ENCODE measurements around the gene BEST3. TPM values are rescaled to one million over a fixed set of nuclear protein-coding genes. Genes with fewer than 3 reads are reported as not detected.

BEST3 gene
- total and polyA plus RNA-seq, 2 experiments from 2014 or later: not detected

GRCh38 chr12:69633061-69633460 is 66.0 kb downstream of the BEST3 start:
- no peak for TF ChIP-seq CREB1 (CRISPR knock-in tag; IDR thresholded peaks at IDR 0.05; ENCODE audit: low read depth)
- peak; percentile 58 for TF ChIP-seq CTCF (conservative IDR thresholded peaks at IDR 0.05; ENCODE audit: low read depth in 2 of 2)
- peaks cover 4% of the 10 kb centered on the region; the same call in 1 of the 2 replicates for H3K4me1 ChIP-seq (ENCODE audit: insufficient read depth)
- no peaks in the 10 kb centered on the region for H3F3A ChIP-seq (replicated peaks; ENCODE audit: low read depth)
- H3K36me3 ChIP-seq (ENCODE audit: insufficient read depth): no peaks in the 10 kb centered on the region
- H3K79me2 ChIP-seq (replicated peaks; ENCODE audit: insufficient read depth): no peaks in the 10 kb centered on the region
- H2AFZ ChIP-seq: no peak overlapping the region
- H3K27me3 ChIP-seq (ENCODE audit: insufficient read depth): no peaks in the 10 kb centered on the region
- no peaks in the 10 kb centered on the region for H4K20me1 ChIP-seq (replicated peaks; ENCODE audit: insufficient read depth)
- H3K9me2 ChIP-seq (ENCODE audit: insufficient read depth): no peaks in the 10 kb centered on the region
- Mint-ChIP-seq H3K27me3 (ENCODE audit: insufficient read depth, low read depth, poor library complexity) (peaks cover 2% of the 10 kb centered on the region), H3K36me3 (ENCODE audit: low read depth) (no peaks in the 10 kb centered on the region), H3K27ac (no peak overlapping the region), H3K4me1 (peaks cover 7% of the 10 kb centered on the region), H3K4me3 (no peak overlapping the region), H3K9me3 (no peaks in the 10 kb centered on the region)
- H3K4me3 ChIP-seq: no peak overlapping the region
- ATAC-seq (peak; percentile 83), DNase-seq (ENCODE audit: low spot score) (peak; percentile 68)
- H3K4me2 ChIP-seq: no peak overlapping the region
- no peak overlapping the region for H3K27ac ChIP-seq (ENCODE audit: low read depth)

- H3K36me3 ChIP-seq (ENCODE audit: insufficient read depth): no peaks in the 10 kb centered on the region
- TF ChIP-seq ZNF331 (CRISPR knock-in tag; IDR thresholded peaks at IDR 0.05; ENCODE audit: low read depth): no peak
- TF ChIP-seq CTCF (conservative IDR thresholded peaks at IDR 0.05; ENCODE audit: low read depth in 2 of 2): peak; percentile 63 to 72
These were observed 68.9 kb downstream of the BEST3 start for GRCh38 chr12:69630191-69630590.

GRCh38 chr12:69627501-69627900 is 71.6 kb downstream of the BEST3 start:
- Histone ChIP-seq H3K4me1 (ENCODE audit: insufficient read depth) (no peaks in the 10 kb centered on the region), H3K79me2 (replicated peaks; ENCODE audit: insufficient read depth) (no peaks in the 10 kb centered on the region), H3K27me3 (ENCODE audit: insufficient read depth) (no peaks in the 10 kb centered on the region), H3F3A (replicated peaks; ENCODE audit: low read depth) (no peaks in the 10 kb centered on the region), H2AFZ (no peak overlapping the region), H3K27ac (ENCODE audit: low read depth) (no peak overlapping the region), H3K9me2 (ENCODE audit: insufficient read depth) (no peaks in the 10 kb centered on the region), H4K20me1 (replicated peaks; ENCODE audit: insufficient read depth) (no peaks in the 10 kb centered on the region), H3K4me2 (no peak overlapping the region), H3K36me3 (ENCODE audit: insufficient read depth) (no peaks in the 10 kb centered on the region), H3K4me3 (no peak overlapping the region)
- TF ChIP-seq ETS1 (IDR thresholded peaks at IDR 0.05) (no peak), CTCF (conservative IDR thresholded peaks at IDR 0.05; ENCODE audit: low read depth in 2 of 2) (no peak), EZH2 (IDR thresholded peaks at IDR 0.05; ENCODE audit: low read depth, unreplicated experiment) (no peak), ZNF114 (CRISPR knock-in tag; IDR thresholded peaks at IDR 0.05) (no peak), JUNB (IDR thresholded peaks at IDR 0.05; ENCODE audit: unreplicated experiment) (no peak), STAT1 (IDR thresholded peaks at IDR 0.05; ENCODE audit: unreplicated experiment) (no peak), EZH2phosphoT487 (IDR thresholded peaks at IDR 0.05; ENCODE audit: unreplicated experiment) (no peak), ZNF331 (CRISPR knock-in tag; IDR thresholded peaks at IDR 0.05; ENCODE audit: low read depth) (no peak)
- Mint-ChIP-seq H3K27ac (no peak overlapping the region), H3K27me3 (ENCODE audit: insufficient read depth, low read depth, poor library complexity) (peaks cover 3% of the 10 kb centered on the region), H3K9me3 (no peaks in the 10 kb centered on the region), H3K4me3 (no peak overlapping the region), H3K4me1 (no peaks in the 10 kb centered on the region; the same call in 2 of the 3 replicates), H3K36me3 (ENCODE audit: low read depth) (no peaks in the 10 kb centered on the region)
- no peak for DNase-seq (ENCODE audit: low spot score)
- ATAC-seq: no peak

More at GRCh38 chr12:69630191-69630590, 68.9 kb downstream of the BEST3 start:
- Histone ChIP-seq H3F3A (replicated peaks; ENCODE audit: low read depth) (no peaks in the 10 kb centered on the region), H3K27me3 (ENCODE audit: insufficient read depth) (no peaks in the 10 kb centered on the region), H3K4me1 (ENCODE audit: insufficient read depth) (peaks cover 2% of the 10 kb centered on the region; the same call in 1 of the 2 replicates), H3K27ac (ENCODE audit: low read depth) (no peak overlapping the region), H3K9me2 (ENCODE audit: insufficient read depth) (no peaks in the 10 kb centered on the region), H2AFZ (0 out of 2 replicates have a peak overlapping the region, but pooled peaks have one; percentile 38), H3K4me2 (no peak overlapping the region), H4K20me1 (replicated peaks; ENCODE audit: insufficient read depth) (no peaks in the 10 kb centered on the region), H3K79me2 (replicated peaks; ENCODE audit: insufficient read depth) (no peaks in the 10 kb centered on the region), H3K4me3 (no peak overlapping the region)
- no peaks in the 10 kb centered on the region for H3K9me3 Mint-ChIP-seq
- H3K36me3 Mint-ChIP-seq (ENCODE audit: low read depth): no peaks in the 10 kb centered on the region
- H3K27me3 Mint-ChIP-seq (ENCODE audit: insufficient read depth, low read depth, poor library complexity): peaks cover 1% of the 10 kb centered on the region
- H3K4me3 Mint-ChIP-seq: no peak overlapping the region
- H3K4me1 Mint-ChIP-seq: peaks cover 4% of the 10 kb centered on the region; the same call in 2 of the 3 replicates
- no peak overlapping the region for H3K27ac Mint-ChIP-seq
- peak; percentile 67 for ATAC-seq
- DNase-seq (ENCODE audit: low spot score): peak; percentile 54

Data from GM23338 (cell line).